B cell (primary cell): ENCODE results near the gene MUC22. TPM values are rescaled to one million over a fixed set of nuclear protein-coding genes. Genes with fewer than 3 reads are reported as not detected.

Source experiments
- ATAC-seq: fragments of 200-7000 bp; cut with Tn5 transposase; one replicate; pipeline ENCODE4 v1.10.0; 2021; ENCODE audit warnings: low read depth, mild to moderate bottlenecking, moderate number of reproducible peaks, moderate library complexity
- CTCF ChIA-PET: fragments of 350-600 bp; sonication (Branson Sonifier 250); formaldehyde crosslinking; loops from one replicate; lab custom pipeline; 2021; ENCODE audit warnings: antibody characterized with exemption, inconsistent platforms; lab: Charles Lee
- POLR2A ChIA-PET: fragments of 350-600 bp; sonication (Branson Sonifier 250); formaldehyde crosslinking; loops from one replicate; lab custom pipeline; 2021; ENCODE audit warnings: antibody characterized with exemption; lab: Charles Lee
- DNase-seq: peaks from one replicate; pipeline ENCODE4 v3.0.0; 2013
- H2AFZ ChIP-seq: 2 replicates; pipeline ENCODE4 v1.6.1; 2012; ENCODE audit warnings: mild to moderate bottlenecking, low read depth, low read length; ENCODE audit not compliant: insufficient read depth, poor library complexity, severe bottlenecking
- H3K27ac ChIP-seq, 2 donors: 1 replicate in 1 of 2; 2 replicates in 1 of 2; pipeline ENCODE4 v1.5.1; 2012 to 2013; ENCODE audit warnings: low read length in 2 of 2, mild to moderate bottlenecking in 2 of 2, moderate library complexity in 1 of 2
- H3K27me3 ChIP-seq, 4 experiments: fragments of 200-600 bp in 1 of 4; sonication (generic) in 1 of 4; replicated peaks in 1 of 4; 1 replicate in 2 of 4; 2 replicates in 2 of 4; pipeline versions ENCODE4 v1.6.1 to v1.7.0; 2013 to 2016; ENCODE audit warnings: low read length in 3 of 4, mild to moderate bottlenecking in 2 of 4, mixed read lengths in 1 of 4, moderate library complexity in 1 of 4; ENCODE audit not compliant: insufficient read depth in 4 of 4, control insufficient read depth in 3 of 4; ENCODE audit errors: control extremely low read depth in 1 of 4
- H3K36me3 ChIP-seq, 2 experiments: replicated peaks in 1 of 2; 1 replicate in 1 of 2; 2 replicates in 1 of 2; pipeline versions ENCODE4 v1.6.1 to v1.7.1; 2013; ENCODE audit warnings: low read length in 1 of 2; ENCODE audit not compliant: insufficient read depth in 2 of 2, control insufficient read depth in 1 of 2; ENCODE audit errors: control extremely low read depth in 1 of 2, extremely low read depth in 1 of 2
- H3K4me1 ChIP-seq, 2 donors: fragments of 200-600 bp in 1 of 2; sonication (generic) in 1 of 2; 1 replicate in 1 of 2; 2 replicates in 1 of 2; pipeline versions ENCODE4 v1.5.1 to v1.6.1; 2013 to 2017; ENCODE audit warnings: low read length in 2 of 2; ENCODE audit not compliant: control insufficient read depth in 2 of 2, insufficient read depth in 2 of 2
- H3K4me2 ChIP-seq: replicated peaks from 2 replicates; pipeline ENCODE3; 2012; ENCODE audit warnings: mild to moderate bottlenecking, low read depth, low read length; ENCODE audit not compliant: poor library complexity, severe bottlenecking
- H3K4me3 ChIP-seq, 5 experiments: fragments of 200-600 bp in 1 of 5; sonication (generic) in 1 of 5; 1 replicate in 3 of 5; 2 replicates in 2 of 5; pipeline versions ENCODE4 v1.5.1 to v1.7.0; 2011 to 2016; ENCODE audit warnings: low read length in 4 of 5, mild to moderate bottlenecking in 4 of 5, low read depth in 2 of 5, control low read depth in 1 of 5, moderate library complexity in 1 of 5; ENCODE audit not compliant: insufficient read depth in 1 of 5; ENCODE audit errors: control extremely low read depth in 1 of 5, extremely low read depth in 1 of 5
- H3K79me2 ChIP-seq: fragments of 200-600 bp; sonication (generic); one replicate; pipeline ENCODE4 v1.6.0; 2016; ENCODE audit warnings: low read length; ENCODE audit not compliant: control insufficient read depth, insufficient read depth
- H3K9ac ChIP-seq: fragments of 200-600 bp; sonication (generic); 2 replicates; pipeline ENCODE4 v1.6.1; 2017; ENCODE audit warnings: mild to moderate bottlenecking, low read length, moderate library complexity
- H3K9me3 ChIP-seq, 3 donors: one replicate each; pipeline versions ENCODE4 v1.6.1 to v1.7.1; 2013; ENCODE audit warnings: low read length in 2 of 3; ENCODE audit not compliant: control insufficient read depth in 2 of 3, insufficient read depth in 1 of 3; ENCODE audit errors: control extremely low read depth in 1 of 3
- H4K20me1 ChIP-seq: 2 replicates; pipeline ENCODE4 v1.6.0; 2012; ENCODE audit warnings: mild to moderate bottlenecking, low read length; ENCODE audit not compliant: insufficient read depth, control insufficient read depth, poor library complexity, severe bottlenecking
- H3K27ac Mint-ChIP-seq: one replicate; pipeline ENCODE4 v1.8.0; 2021; ENCODE audit warnings: mixed read lengths
- H3K27me3 Mint-ChIP-seq: one replicate; pipeline ENCODE4 v1.8.0; 2021; ENCODE audit warnings: mixed read lengths
- H3K4me1 Mint-ChIP-seq: one replicate; pipeline ENCODE4 v1.8.0; 2021; ENCODE audit warnings: mixed read lengths
- H3K4me3 Mint-ChIP-seq: one replicate; pipeline ENCODE4 v1.8.0; 2021; ENCODE audit warnings: mixed read lengths
- H3K9me3 Mint-ChIP-seq: one replicate; pipeline ENCODE4 v1.8.0; 2022; ENCODE audit warnings: mixed read lengths; ENCODE audit not compliant: insufficient read depth
- CTCF ChIP-seq: fragments of 200-600 bp; IDR thresholded peaks from one replicate; pipeline ENCODE4 v1.8.0; 2022; ENCODE audit warnings: antibody characterized with exemption, mild to moderate bottlenecking
- EZH2 ChIP-seq: IDR thresholded peaks from 2 replicates; pipeline ENCODE4 v1.6.1; 2012; ENCODE audit warnings: borderline replicate concordance, low read depth, mild to moderate bottlenecking, moderate library complexity, low read length; ENCODE audit not compliant: insufficient read depth, poor library complexity, severe bottlenecking
- WGBS: methylation state at CpG from one replicate; pipeline ENCODE4 v1.1.5; 2013; ENCODE audit warnings: missing lambda C conversion rate; ENCODE audit not compliant: insufficient coverage; 5-methylcytosine and 5-hydroxymethylcytosine counted together
- intact Hi-C: fragments of 100-400 bp; cut with micrococcal nuclease; formaldehyde crosslinking; loops from one replicate; pipeline ENCODE4 v1.10.0; 2022
- polyA plus RNA-seq: library from polyadenylated mRNA; depleted of rRNA; stranded (reverse); fragments of >200 nt; gene quantifications from 2 replicates; pipeline ENCODE4 v1.2.3, GENCODE V29; 2012
- total RNA-seq, 2 donors: library from RNA; stranded (reverse); fragments of 120-200 nt in 1 of 2; gene quantifications; 1 replicate in 1 of 2; 2 replicates in 1 of 2; pipeline versions ENCODE4 v1.2.3 to v1.2.4, GENCODE V29; 2013 to 2022

Gene MUC22
- total and polyA plus RNA-seq, 2 donors (not counting 1 experiment from before 2014, with no cell fraction given), result not detected

DNA sequence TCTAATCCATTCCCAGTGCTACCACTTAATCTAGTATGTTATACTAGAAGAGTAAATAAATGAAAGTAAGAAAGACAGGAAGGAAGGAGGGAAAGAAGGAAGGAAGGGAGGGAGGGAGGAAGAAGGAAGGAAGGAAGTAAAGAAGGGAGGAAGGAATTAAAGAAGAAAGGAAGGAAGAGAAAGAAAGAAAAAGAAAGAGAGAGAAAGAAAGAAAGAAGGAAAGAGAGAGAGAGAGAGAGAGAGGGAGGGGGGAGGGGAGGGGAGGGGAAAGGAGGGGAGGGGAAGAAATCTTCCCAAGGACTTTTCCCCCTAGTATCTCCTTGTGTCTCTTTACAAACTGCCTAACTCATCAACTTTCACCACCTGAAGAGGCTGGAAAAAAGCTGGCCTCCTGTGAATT is 47.6 kb upstream of the MUC22 start:
- H3K27ac ChIP-seq, result no peak overlapping the region
- H3K27me3 Mint-ChIP-seq, result peaks cover 51% of the 10 kb centered on the region
- no peaks in the 10 kb centered on the region for H3K4me1 Mint-ChIP-seq
- H3K27me3 ChIP-seq, result peaks cover 0 to 25% (median 0%) of the 10 kb centered on the region in 4 experiments
- no peak overlapping the region for H3K4me3 Mint-ChIP-seq
- POLR2A ChIA-PET, result no interaction called here
- no peaks in the 10 kb centered on the region for H3K4me1 ChIP-seq
- H3K36me3 ChIP-seq, result no peaks in the 10 kb centered on the region
- no peaks in the 10 kb centered on the region for H3K79me2 ChIP-seq
- CTCF ChIA-PET, result no interaction called here
- H3K4me3 ChIP-seq, result no peak overlapping the region
- no peak for TF ChIP-seq CTCF
- TF ChIP-seq EZH2, result no peak
- DNase-seq (no peak), ATAC-seq (no peak)
- no peaks in the 10 kb centered on the region for H4K20me1 ChIP-seq
- H3K9me3 Mint-ChIP-seq, result no peaks in the 10 kb centered on the region
- H2AFZ ChIP-seq, result no peak overlapping the region
- H3K9ac ChIP-seq, result no peak overlapping the region
- no peak overlapping the region for H3K27ac Mint-ChIP-seq
- peaks cover 0 to 6% (median 0%) of the 10 kb centered on the region in 3 donors for H3K9me3 ChIP-seq
- H3K4me2 ChIP-seq, result no peak overlapping the region
- intact Hi-C loops, result no loop called here

GRCh38 chr6:30963641-30964040 is 46.6 kb upstream of the MUC22 start:
- Mint-ChIP-seq H3K9me3 (no peaks in the 10 kb centered on the region), H3K4me3 (no peak overlapping the region), H3K4me1 (no peaks in the 10 kb centered on the region), H3K27ac (no peak overlapping the region), H3K27me3 (peaks cover 46% of the 10 kb centered on the region)
- Histone ChIP-seq H3K9me3 (peaks cover 0 to 6% (median 0%) of the 10 kb centered on the region in 3 donors), H3K9ac (no peak overlapping the region), H2AFZ (no peak overlapping the region), H3K27me3 (peaks cover 0 to 20% (median 0%) of the 10 kb centered on the region in 4 experiments), H3K4me3 (no peak overlapping the region), H3K79me2 (no peaks in the 10 kb centered on the region), H3K4me1 (no peaks in the 10 kb centered on the region), H3K4me2 (no peak overlapping the region), H3K36me3 (no peaks in the 10 kb centered on the region), H3K27ac (no peak overlapping the region), H4K20me1 (no peaks in the 10 kb centered on the region)
- no peak for ATAC-seq
- no peak for DNase-seq
- intact Hi-C loops, result no loop called here
- ChIA-PET CTCF (no interaction called here), POLR2A (interaction anchor here (0.7 kb wide), 1 partner anchor 77 kb away, joined by 4 read pairs; no protein-coding TSS in a partner anchor)
- no peak for TF ChIP-seq CTCF
- TF ChIP-seq EZH2, result no peak
- 86% methylated on average over 6 of the region's 6 CpGs for WGBS
